Measurements from ENCODE around the gene HUWE1. TPM values are rescaled to one million over a fixed set of nuclear protein-coding genes. Genes with fewer than 3 reads are reported as not detected.
"Not testable (repeated sequence)": the region's sequence is repeated elsewhere in the genome, so short reads cannot be mapped to it uniquely, and the experiment has no call there.

HUWE1 gene
- total RNA-seq, 1 experiment from 2014 or later, result 231 TPM

GRCh38 chrX:53511322-53511721 lies 175.2 kb downstream of the HUWE1 start:
- H3K9me3 ChIP-seq (ENCODE audit: control insufficient read depth, insufficient read depth, low read depth, low read length), result no peaks in the 10 kb centered on the region
- no peak overlapping the region for H3K27ac ChIP-seq (ENCODE audit: low read length)
- TF ChIP-seq POLR2AphosphoS5 (IDR thresholded peaks at IDR 0.05; ENCODE audit: low read depth, low read length) (no peak), TCF7L2 (IDR thresholded peaks at IDR 0.05; ENCODE audit: low read depth, low read length) (no peak), REST (IDR thresholded peaks at IDR 0.05; ENCODE audit: insufficient read depth in 1 of 2, low read depth in 2 of 2, low read length in 1 of 2) (no peak), SIN3A (IDR thresholded peaks at IDR 0.05; ENCODE audit: borderline replicate concordance, insufficient read depth, low read depth, low read length) (no peak), CTCF (IDR thresholded peaks at IDR 0.05) (no peak)
- H3K4me3 ChIP-seq (ENCODE audit: low read depth in 2 of 2, low read length in 2 of 2), result no peak overlapping the region
- BruUV-seq (replicated peaks), result no TSS peak
- in situ Hi-C loops (cut with HindIII; ENCODE audit: low pct_unique_long_range_greater_than_20kb, low sequenced_read_pairs) (no loop called here), intact Hi-C loops (cut with micrococcal nuclease; ENCODE audit: unreplicated experiment) (no loop called here)
- H3K4me1 ChIP-seq (ENCODE audit: control insufficient read depth, insufficient read depth, low read length), result no peaks in the 10 kb centered on the region
- ChIA-PET POLR2A (no interaction called here), CTCF (no interaction called here)
- no peaks in the 10 kb centered on the region for H3K36me3 ChIP-seq (ENCODE audit: control insufficient read depth, insufficient read depth, low read length)
- DNase-seq (ENCODE audit: low read depth, low spot score), result no peak
- H3K27me3 ChIP-seq (ENCODE audit: control insufficient read depth, insufficient read depth, low read length), result no peaks in the 10 kb centered on the region
- no peak for ATAC-seq

GRCh38 chrX:53504035-53504434 lies 182.5 kb downstream of the HUWE1 start:
- CTCF ChIA-PET, result not testable (repeated sequence)

GRCh38 chrX:53494436-53494835 lies 192.1 kb downstream of the HUWE1 start:
- DNase-seq (ENCODE audit: low read depth, low spot score) (no peak), ATAC-seq (no peak)
- Histone ChIP-seq H3K4me3 (ENCODE audit: low read depth in 2 of 2, low read length in 2 of 2) (no peak overlapping the region), H3K9me3 (ENCODE audit: control insufficient read depth, insufficient read depth, low read depth, low read length) (no peaks in the 10 kb centered on the region), H3K27me3 (ENCODE audit: control insufficient read depth, insufficient read depth, low read length) (no peaks in the 10 kb centered on the region), H3K27ac (ENCODE audit: low read length) (no peak overlapping the region), H3K36me3 (ENCODE audit: control insufficient read depth, insufficient read depth, low read length) (no peaks in the 10 kb centered on the region), H3K4me1 (ENCODE audit: control insufficient read depth, insufficient read depth, low read length) (no peaks in the 10 kb centered on the region)
- no TSS peak for BruUV-seq (replicated peaks)
- ChIA-PET CTCF (no interaction called here), POLR2A (no interaction called here)
- intact Hi-C loops (cut with micrococcal nuclease; ENCODE audit: unreplicated experiment), result no loop called here
- in situ Hi-C loops (cut with HindIII; ENCODE audit: low pct_unique_long_range_greater_than_20kb, low sequenced_read_pairs), result no loop called here
- TF ChIP-seq REST (IDR thresholded peaks at IDR 0.05; ENCODE audit: insufficient read depth in 1 of 2, low read depth in 2 of 2, low read length in 1 of 2) (no peak), POLR2AphosphoS5 (IDR thresholded peaks at IDR 0.05; ENCODE audit: low read depth, low read length) (no peak), TCF7L2 (IDR thresholded peaks at IDR 0.05; ENCODE audit: low read depth, low read length) (no peak), CTCF (IDR thresholded peaks at IDR 0.05) (no peak), SIN3A (IDR thresholded peaks at IDR 0.05; ENCODE audit: borderline replicate concordance, insufficient read depth, low read depth, low read length) (no peak)

More at GRCh38 chrX:53504035-53504434, 182.5 kb downstream of the HUWE1 start:
- H3K9me3 ChIP-seq (ENCODE audit: control insufficient read depth, insufficient read depth, low read depth, low read length); ATAC-seq; H3K4me3 ChIP-seq (ENCODE audit: low read depth in 2 of 2, low read length in 2 of 2); H3K27ac ChIP-seq (ENCODE audit: low read length); DNase-seq (ENCODE audit: low read depth, low spot score); POLR2A ChIA-PET; intact Hi-C loops (cut with micrococcal nuclease; ENCODE audit: unreplicated experiment); H3K36me3 ChIP-seq (ENCODE audit: control insufficient read depth, insufficient read depth, low read length); H3K4me1 ChIP-seq (ENCODE audit: control insufficient read depth, insufficient read depth, low read length); in situ Hi-C loops (cut with HindIII; ENCODE audit: low pct_unique_long_range_greater_than_20kb, low sequenced_read_pairs); BruUV-seq (replicated peaks); H3K27me3 ChIP-seq (ENCODE audit: control insufficient read depth, insufficient read depth, low read length): not testable (repeated sequence)
